SK-N-SH treated with all-trans-retinoic acid at 6 μM for 48 hours (cell line): Measurements from ENCODE around the gene CDC14A.

Experiments
- ATAC-seq: fragments of 200-7000 bp; cut with Tn5 transposase; 3 replicates; pipeline ENCODE4 v1.9.1; 2020; ENCODE audit warnings: mild to moderate bottlenecking, moderate library complexity
- BACH2 ChIP-seq: fragments of 250-450 bp; sonication (Bioruptor Pico); IDR thresholded peaks from 2 replicates; pipeline ENCODE4 v1.9.0; 2021; ENCODE audit warnings: mild to moderate bottlenecking, borderline replicate concordance
- CREB5 ChIP-seq: fragments of 250-450 bp; sonication (Bioruptor Pico); IDR thresholded peaks from 2 replicates; pipeline ENCODE4 v1.5.1; 2020; ENCODE audit warnings: low read depth, mild to moderate bottlenecking, moderate library complexity
- CSDC2 ChIP-seq: fragments of 250-450 bp; sonication (Bioruptor Pico); IDR thresholded peaks from 2 replicates; pipeline ENCODE4 v1.5.0; 2020; ENCODE audit warnings: mild to moderate bottlenecking, moderate library complexity
- ESRRG ChIP-seq: fragments of 250-450 bp; sonication (Bioruptor Pico); IDR thresholded peaks from 2 replicates; pipeline ENCODE4 v1.6.1; 2021; ENCODE audit warnings: mild to moderate bottlenecking
- GLIS3 ChIP-seq: fragments of 250-450 bp; sonication (Bioruptor Pico); IDR thresholded peaks from 2 replicates; pipeline ENCODE4 v1.5.0; 2020; ENCODE audit warnings: mild to moderate bottlenecking, moderate library complexity
- ISL1 ChIP-seq: fragments of 250-450 bp; sonication (Bioruptor Pico); IDR thresholded peaks from 2 replicates; pipeline ENCODE4 v2.1.2; 2022; ENCODE audit warnings: mild to moderate bottlenecking, moderate library complexity
- OSR1 ChIP-seq: fragments of 250-450 bp; sonication (Bioruptor Pico); IDR thresholded peaks from 2 replicates; pipeline ENCODE4 v1.8.0; 2022; ENCODE audit warnings: moderate library complexity, mild to moderate bottlenecking, inconsistent platforms
- POU6F1 ChIP-seq: fragments of 250-450 bp; sonication (Bioruptor Pico); IDR thresholded peaks from 2 replicates; pipeline ENCODE4 v1.8.0; 2021; ENCODE audit warnings: low read depth, mild to moderate bottlenecking, moderate library complexity, borderline replicate concordance
- PPARA ChIP-seq: fragments of 250-450 bp; sonication (Bioruptor Pico); IDR thresholded peaks from 2 replicates; pipeline ENCODE4 v1.5.0; 2020; ENCODE audit warnings: mild to moderate bottlenecking, borderline replicate concordance
- SNAI2 ChIP-seq: fragments of 250-450 bp; sonication (Bioruptor Pico); IDR thresholded peaks from 2 replicates; pipeline ENCODE4 v1.5.0; 2020; ENCODE audit warnings: mild to moderate bottlenecking, moderate library complexity
- TCF4 ChIP-seq: fragments of 250-450 bp; sonication (Bioruptor Pico); IDR thresholded peaks from 2 replicates; pipeline ENCODE4 v1.8.0; 2021; ENCODE audit warnings: mild to moderate bottlenecking, moderate library complexity, borderline replicate concordance
- TOX ChIP-seq: fragments of 250-450 bp; sonication (Bioruptor Pico); IDR thresholded peaks from 2 replicates; pipeline ENCODE4 v1.8.0; 2021; ENCODE audit warnings: mild to moderate bottlenecking, moderate library complexity, borderline replicate concordance
- ZC3H10 ChIP-seq: fragments of 250-450 bp; sonication (Bioruptor Pico); IDR thresholded peaks from 2 replicates; pipeline ENCODE4 v1.5.1; 2021; ENCODE audit warnings: mild to moderate bottlenecking, moderate library complexity
- ZFP30 ChIP-seq: fragments of 450-650 bp; formaldehyde crosslinking; IDR thresholded peaks from 2 replicates; pipeline ENCODE4 v1.5.0; 2022; ENCODE audit warnings: mild to moderate bottlenecking, moderate library complexity
- ZNF565 ChIP-seq: fragments of 450-650 bp; formaldehyde crosslinking; conservative IDR thresholded peaks from 2 replicates; pipeline ENCODE4 v1.5.0; 2020; ENCODE audit warnings: low read depth, mild to moderate bottlenecking, moderate library complexity
- ZNF70 ChIP-seq: fragments of 450-650 bp; formaldehyde crosslinking; IDR thresholded peaks from 2 replicates; pipeline ENCODE4 v1.5.0; 2020; ENCODE audit warnings: mild to moderate bottlenecking, moderate library complexity
- ZNF8 ChIP-seq: fragments of 450-650 bp; formaldehyde crosslinking; IDR thresholded peaks from 2 replicates; pipeline ENCODE4 v1.5.0; 2020; ENCODE audit warnings: mild to moderate bottlenecking, moderate library complexity
- TF ChIP-seq, protein P1 (sequence below): fragments of 250-450 bp; sonication (Bioruptor Pico); IDR thresholded peaks from 2 replicates; pipeline ENCODE4 v1.8.0; 2020; ENCODE audit warnings: mild to moderate bottlenecking, moderate library complexity, borderline replicate concordance
- TF ChIP-seq, protein P2 (sequence below): fragments of 250-450 bp; sonication (Bioruptor Pico); IDR thresholded peaks from 2 replicates; pipeline ENCODE4 v1.5.0; 2020; ENCODE audit warnings: mild to moderate bottlenecking, moderate library complexity
- TF ChIP-seq, protein P3 (sequence below): fragments of 250-450 bp; sonication (Bioruptor Pico); IDR thresholded peaks from 2 replicates; pipeline ENCODE4 v1.5.1; 2021; ENCODE audit warnings: mild to moderate bottlenecking, moderate library complexity

The CDC14A gene

DNA sequence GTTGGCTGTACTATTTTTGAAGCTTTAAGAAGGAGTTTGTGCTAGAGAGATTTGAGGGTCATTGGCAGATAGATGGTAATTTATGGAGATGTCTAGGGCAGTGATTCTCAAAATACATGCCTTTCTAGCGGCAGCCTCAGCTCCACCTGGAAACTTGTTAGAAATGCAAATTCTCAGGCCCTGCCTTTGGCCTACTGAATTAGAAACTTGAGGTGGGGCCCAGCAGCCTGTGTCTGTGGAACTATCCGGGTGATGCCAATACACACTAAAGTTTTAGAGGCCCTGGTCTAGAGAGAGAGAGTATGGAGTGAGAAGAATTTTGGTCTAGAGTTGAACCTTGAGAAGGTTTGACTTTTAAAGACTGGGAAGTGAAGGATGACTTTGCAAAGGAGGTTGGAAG lies 82.5 kb downstream of the CDC14A start:
- no peak for ATAC-seq

GRCh38 chr1:100438375-100438774 lies 86.1 kb downstream of the CDC14A start:
- no peak for TF ChIP-seq ZFP30
- TF ChIP-seq, protein P1, sequence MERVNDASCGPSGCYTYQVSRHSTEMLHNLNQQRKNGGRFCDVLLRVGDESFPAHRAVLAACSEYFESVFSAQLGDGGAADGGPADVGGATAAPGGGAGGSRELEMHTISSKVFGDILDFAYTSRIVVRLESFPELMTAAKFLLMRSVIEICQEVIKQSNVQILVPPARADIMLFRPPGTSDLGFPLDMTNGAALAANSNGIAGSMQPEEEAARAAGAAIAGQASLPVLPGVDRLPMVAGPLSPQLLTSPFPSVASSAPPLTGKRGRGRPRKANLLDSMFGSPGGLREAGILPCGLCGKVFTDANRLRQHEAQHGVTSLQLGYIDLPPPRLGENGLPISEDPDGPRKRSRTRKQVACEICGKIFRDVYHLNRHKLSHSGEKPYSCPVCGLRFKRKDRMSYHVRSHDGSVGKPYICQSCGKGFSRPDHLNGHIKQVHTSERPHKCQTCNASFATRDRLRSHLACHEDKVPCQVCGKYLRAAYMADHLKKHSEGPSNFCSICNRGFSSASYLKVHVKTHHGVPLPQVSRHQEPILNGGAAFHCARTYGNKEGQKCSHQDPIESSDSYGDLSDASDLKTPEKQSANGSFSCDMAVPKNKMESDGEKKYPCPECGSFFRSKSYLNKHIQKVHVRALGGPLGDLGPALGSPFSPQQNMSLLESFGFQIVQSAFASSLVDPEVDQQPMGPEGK = no peak
- no peak for TF ChIP-seq BACH2
- TF ChIP-seq ZNF565 (CRISPR knock-in tag) = no peak
- no peak for TF ChIP-seq CREB5
- no peak for TF ChIP-seq ESRRG
- no peak for TF ChIP-seq ZNF8
- TF ChIP-seq ZNF70 (CRISPR knock-in tag) = no peak
- TF ChIP-seq, protein P2, sequence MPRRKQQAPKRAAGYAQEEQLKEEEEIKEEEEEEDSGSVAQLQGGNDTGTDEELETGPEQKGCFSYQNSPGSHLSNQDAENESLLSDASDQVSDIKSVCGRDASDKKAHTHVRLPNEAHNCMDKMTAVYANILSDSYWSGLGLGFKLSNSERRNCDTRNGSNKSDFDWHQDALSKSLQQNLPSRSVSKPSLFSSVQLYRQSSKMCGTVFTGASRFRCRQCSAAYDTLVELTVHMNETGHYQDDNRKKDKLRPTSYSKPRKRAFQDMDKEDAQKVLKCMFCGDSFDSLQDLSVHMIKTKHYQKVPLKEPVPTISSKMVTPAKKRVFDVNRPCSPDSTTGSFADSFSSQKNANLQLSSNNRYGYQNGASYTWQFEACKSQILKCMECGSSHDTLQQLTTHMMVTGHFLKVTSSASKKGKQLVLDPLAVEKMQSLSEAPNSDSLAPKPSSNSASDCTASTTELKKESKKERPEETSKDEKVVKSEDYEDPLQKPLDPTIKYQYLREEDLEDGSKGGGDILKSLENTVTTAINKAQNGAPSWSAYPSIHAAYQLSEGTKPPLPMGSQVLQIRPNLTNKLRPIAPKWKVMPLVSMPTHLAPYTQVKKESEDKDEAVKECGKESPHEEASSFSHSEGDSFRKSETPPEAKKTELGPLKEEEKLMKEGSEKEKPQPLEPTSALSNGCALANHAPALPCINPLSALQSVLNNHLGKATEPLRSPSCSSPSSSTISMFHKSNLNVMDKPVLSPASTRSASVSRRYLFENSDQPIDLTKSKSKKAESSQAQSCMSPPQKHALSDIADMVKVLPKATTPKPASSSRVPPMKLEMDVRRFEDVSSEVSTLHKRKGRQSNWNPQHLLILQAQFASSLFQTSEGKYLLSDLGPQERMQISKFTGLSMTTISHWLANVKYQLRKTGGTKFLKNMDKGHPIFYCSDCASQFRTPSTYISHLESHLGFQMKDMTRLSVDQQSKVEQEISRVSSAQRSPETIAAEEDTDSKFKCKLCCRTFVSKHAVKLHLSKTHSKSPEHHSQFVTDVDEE (CRISPR knock-in tag) = no peak
- TF ChIP-seq TCF4 = no peak
- no peak for TF ChIP-seq ISL1 (CRISPR knock-in tag)
- TF ChIP-seq OSR1 (CRISPR knock-in tag) = no peak
- TF ChIP-seq ZC3H10 (CRISPR knock-in tag) = no peak
- TF ChIP-seq GLIS3 (CRISPR knock-in tag) = no peak
- no peak for ATAC-seq

More for the DNA sequence above, 82.5 kb downstream of the CDC14A start:
- TF ChIP-seq OSR1 (CRISPR knock-in tag) (no peak), CSDC2 (no peak), TOX (CRISPR knock-in tag) (no peak), SNAI2 (CRISPR knock-in tag) (no peak)
- TF ChIP-seq, protein P3, sequence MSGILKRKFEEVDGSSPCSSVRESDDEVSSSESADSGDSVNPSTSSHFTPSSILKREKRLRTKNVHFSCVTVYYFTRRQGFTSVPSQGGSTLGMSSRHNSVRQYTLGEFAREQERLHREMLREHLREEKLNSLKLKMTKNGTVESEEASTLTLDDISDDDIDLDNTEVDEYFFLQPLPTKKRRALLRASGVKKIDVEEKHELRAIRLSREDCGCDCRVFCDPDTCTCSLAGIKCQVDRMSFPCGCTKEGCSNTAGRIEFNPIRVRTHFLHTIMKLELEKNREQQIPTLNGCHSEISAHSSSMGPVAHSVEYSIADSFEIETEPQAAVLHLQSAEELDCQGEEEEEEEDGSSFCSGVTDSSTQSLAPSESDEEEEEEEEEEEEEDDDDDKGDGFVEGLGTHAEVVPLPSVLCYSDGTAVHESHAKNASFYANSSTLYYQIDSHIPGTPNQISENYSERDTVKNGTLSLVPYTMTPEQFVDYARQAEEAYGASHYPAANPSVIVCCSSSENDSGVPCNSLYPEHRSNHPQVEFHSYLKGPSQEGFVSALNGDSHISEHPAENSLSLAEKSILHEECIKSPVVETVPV (CRISPR knock-in tag) = no peak
- TF ChIP-seq, protein P1 = no peak

DNA sequence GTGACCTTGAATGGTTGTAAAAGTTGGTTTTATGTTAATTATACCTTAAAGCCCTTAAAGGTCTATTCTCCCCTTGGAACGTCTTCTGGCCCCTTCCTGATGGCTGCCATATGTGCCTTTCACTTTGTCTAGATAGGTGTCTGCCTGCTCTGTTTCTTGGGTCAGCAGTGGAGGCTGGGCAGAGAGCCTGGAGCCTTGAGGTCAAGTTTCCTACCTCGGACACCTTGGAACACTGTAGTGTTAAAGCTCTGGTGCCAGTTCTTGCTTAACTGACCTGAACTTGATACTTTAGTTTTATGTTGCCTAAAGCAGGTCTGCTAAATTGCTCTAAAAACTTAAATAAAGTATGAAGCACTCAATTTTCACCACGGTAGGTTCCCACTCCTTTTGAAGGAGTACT lies 86.5 kb downstream of the CDC14A start:
- no peak for TF ChIP-seq TCF4
- no peak for TF ChIP-seq CSDC2
- no peak for TF ChIP-seq ZFP30
- no peak for TF ChIP-seq ZC3H10 (CRISPR knock-in tag)
- TF ChIP-seq GLIS3 (CRISPR knock-in tag) = no peak
- TF ChIP-seq TOX (CRISPR knock-in tag) = no peak
- TF ChIP-seq, protein P1 = no peak
- TF ChIP-seq OSR1 (CRISPR knock-in tag) = no peak
- no peak for TF ChIP-seq PPARA
- TF ChIP-seq ZNF70 (CRISPR knock-in tag) = no peak
- TF ChIP-seq ISL1 (CRISPR knock-in tag) = no peak
- TF ChIP-seq CREB5 = no peak
- TF ChIP-seq, protein P2 (CRISPR knock-in tag) = no peak
- TF ChIP-seq ESRRG = no peak
- TF ChIP-seq POU6F1 (CRISPR knock-in tag) = no peak
- ATAC-seq = no peak
